ENCODE measurements around the gene ZNF750. TPM values are rescaled to one million over a fixed set of nuclear protein-coding genes. Genes with fewer than 3 reads are reported as not detected.

The ZNF750 gene
- total RNA-seq, 1 donor from 2014 or later, result 0.13 TPM

DNA sequence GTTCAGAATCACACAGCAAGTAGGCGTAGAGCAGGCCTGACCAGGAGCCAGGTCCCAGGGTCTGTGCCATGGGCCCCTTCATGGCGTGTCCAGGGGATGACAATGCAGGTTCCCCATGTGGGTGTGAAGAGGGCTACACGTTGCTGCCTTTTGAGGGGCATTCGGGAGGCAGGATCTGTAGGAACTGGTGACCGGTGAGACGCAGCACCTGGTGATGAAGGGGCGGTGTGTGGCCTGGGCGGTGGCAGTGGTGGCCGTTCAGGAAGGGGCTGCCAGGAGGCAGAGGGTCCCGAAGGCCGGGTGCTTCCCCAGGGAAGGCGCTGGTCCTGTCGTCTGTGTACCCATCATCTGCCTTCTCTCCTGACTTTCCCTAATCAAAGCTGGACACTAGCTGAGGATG lies 34.6 kb downstream of the ZNF750 start:
- ATAC-seq (ENCODE audit: poor library complexity), result no peak
- intact Hi-C loops (cut with DNase I), result no loop called here
- no peak for DNase-seq

DNA sequence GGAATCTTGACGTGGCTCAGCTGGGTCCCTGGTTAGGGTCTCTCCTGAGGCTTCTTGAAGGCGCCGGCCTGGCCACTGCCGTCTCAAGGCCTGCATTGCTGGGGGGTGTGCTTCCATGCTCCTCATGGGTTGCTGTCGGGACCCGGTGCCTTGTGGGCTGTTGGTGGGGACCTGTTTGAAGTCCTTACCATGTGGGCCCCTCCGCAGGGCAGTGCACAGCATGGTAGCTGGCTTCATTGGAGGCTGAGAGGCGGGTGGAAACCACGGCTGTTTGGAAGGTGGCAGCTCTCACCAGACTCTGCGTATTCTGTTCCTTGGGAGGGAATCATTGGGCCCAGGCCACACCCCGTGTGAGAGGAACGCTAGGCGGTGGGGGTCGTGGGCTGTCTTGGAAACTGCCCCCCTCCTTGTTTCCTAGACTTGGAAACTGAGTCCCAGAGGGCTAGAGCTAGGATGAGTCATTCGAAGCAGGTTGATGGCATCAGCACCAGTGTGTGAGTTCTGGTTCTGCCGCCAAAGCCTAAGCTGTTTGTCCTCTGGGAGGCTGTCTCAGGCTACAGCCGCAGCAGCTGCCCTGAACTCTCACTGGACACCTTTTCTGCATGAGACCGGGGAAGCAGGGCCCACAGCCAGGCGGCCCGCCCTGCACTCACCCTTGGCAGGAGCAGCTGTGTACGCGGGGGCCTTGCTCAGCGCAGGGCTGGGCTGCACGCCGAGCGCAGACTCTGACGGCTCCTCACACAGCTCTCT lies 35.2 kb downstream of the ZNF750 start:
- intact Hi-C loops (cut with DNase I), result no loop called here
- ATAC-seq (ENCODE audit: poor library complexity), result peak; percentile 90
- peak; percentile 91 for DNase-seq

DNA sequence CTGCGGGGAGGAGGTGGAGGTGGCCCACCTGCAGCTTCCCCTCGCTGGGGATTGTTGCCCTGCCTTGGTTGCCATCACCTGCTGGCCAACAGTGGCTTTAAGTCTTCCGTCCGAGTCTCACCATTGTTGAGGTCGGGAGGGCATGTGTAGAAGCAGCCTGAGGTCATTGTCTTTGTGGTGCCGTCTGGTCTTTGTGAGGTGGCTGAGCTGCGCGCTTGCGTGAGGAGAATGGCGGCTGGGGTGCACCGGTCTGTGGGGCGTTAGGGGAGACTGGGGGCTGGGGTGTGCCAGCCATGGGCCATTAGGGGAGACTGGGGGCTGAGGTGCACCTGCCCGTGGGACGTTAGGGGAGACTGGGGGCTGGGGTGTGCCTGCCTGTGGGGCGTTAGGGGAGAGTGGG lies 36.2 kb downstream of the ZNF750 start:
- DNase-seq (no peak), ATAC-seq (ENCODE audit: poor library complexity) (no peak)
- intact Hi-C loops (cut with DNase I), result no loop called here

DNA sequence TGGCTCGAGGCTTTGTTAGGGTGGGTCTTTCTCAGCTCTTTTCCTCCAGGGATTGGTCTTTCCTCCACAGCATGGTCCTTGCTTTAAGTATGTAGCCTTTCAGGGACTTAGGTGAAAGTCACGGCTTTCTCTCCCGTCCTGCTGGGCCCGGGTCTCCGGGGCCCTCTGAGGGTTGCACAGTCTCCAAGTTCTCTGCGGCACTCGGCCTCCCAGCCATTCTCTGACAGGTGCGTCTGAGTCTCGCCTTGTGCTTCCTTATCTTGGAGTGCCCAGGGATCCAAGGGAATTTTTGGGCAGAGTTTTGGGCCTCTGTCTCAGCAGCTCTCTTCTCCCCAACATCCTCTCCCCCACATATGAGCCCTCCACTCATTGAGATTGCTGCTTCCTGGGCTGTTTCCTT lies 36.6 kb downstream of the ZNF750 start:
- ATAC-seq (ENCODE audit: poor library complexity) (no peak), DNase-seq (no peak)
- intact Hi-C loops (cut with DNase I), result no loop called here

DNA sequence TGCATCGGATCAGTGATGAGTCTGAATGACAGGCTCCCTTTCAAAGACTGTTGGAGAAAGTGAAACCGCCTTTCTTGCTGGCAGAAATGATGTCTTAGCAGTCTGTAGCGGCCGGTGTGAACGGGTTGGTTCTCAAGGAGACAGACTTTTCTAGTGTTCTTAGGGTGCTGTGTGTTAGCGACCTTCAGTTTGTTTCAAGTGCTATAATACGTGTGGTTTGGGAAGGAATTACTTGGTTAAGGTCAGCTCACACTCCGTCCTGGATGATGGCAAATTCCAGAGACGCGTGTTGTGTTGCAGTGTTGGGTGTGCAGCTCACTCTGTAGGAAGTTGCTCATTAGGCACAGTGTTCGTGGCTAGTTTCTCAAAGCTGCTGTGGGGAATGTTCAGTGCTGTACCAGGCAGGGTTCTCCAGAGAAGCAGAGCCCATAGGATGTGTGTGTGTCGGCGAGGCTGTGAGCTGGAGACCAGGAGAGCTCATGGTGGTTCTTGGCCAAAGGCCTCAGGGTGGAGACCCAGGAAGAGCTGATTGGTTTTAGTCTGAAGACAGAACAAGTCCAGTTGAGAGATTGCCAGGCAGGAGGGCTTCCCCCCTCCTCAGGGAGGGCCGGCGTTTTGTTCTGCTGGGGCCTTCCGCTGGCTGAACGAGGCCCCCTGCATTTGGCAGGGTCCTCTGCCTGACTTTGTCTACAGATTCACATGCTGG lies 37.6 kb downstream of the ZNF750 start:
- no peak for ATAC-seq (ENCODE audit: poor library complexity)
- intact Hi-C loops (cut with DNase I), result no loop called here

DNA sequence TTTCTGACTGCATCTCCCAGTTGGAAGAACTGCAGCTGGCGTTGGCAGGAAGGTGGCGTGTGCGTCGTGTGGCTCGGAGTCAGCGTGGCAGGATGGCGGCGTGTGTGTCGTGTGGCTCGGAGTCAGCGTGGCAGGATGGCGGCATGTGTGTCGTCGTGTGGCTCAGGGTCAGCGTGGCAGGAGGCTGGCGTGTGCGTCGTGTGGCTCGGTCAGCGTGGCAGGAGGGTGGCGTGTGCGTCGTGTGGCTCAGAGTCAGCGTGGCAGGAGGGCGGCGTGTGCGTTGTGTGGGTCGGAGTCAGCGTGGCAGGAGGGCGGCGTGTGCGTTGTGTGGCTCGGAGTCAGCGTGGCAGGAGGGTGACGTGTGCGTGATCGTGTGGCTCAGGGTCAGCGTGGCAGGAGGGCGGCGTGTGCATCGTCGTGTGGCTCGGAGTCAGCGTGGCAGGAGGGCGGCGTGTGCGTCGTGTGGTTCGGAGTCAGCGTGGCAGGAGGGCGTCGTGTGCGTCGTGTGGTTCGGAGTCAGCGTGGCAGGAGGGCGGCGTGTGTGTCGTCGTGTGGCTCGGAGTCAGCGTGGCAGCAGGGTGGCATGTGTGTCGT lies 38.3 kb downstream of the ZNF750 start:
- intact Hi-C loops (cut with DNase I), result no loop called here
- DNase-seq (no peak), ATAC-seq (ENCODE audit: poor library complexity) (no peak)

More for the DNA sequence above, 37.6 kb downstream of the ZNF750 start:
- no peak for DNase-seq

DNA sequence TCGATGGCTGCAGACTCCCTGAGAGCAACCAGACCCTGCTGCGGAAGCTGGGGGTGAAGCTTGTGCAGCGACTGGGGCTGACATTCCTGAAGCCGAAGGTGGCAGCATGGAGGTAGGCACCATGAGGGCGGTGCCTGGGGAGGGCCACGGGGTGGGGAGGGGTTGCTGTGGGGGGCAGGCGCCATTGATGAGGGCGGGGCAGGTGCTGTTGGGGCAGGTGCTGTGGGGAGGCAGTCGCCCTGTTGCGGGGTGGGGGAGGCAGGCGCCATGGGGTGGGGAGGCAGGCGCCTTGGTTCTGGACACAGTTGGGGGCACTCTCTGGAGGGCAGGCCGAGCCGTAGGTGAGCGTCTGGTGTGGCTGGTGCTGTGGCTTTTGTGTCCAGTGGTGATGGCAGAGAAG lies 38.9 kb downstream of the ZNF750 start:
- DNase-seq (no peak), ATAC-seq (ENCODE audit: poor library complexity) (no peak)
- intact Hi-C loops (cut with DNase I), result no loop called here

DNA sequence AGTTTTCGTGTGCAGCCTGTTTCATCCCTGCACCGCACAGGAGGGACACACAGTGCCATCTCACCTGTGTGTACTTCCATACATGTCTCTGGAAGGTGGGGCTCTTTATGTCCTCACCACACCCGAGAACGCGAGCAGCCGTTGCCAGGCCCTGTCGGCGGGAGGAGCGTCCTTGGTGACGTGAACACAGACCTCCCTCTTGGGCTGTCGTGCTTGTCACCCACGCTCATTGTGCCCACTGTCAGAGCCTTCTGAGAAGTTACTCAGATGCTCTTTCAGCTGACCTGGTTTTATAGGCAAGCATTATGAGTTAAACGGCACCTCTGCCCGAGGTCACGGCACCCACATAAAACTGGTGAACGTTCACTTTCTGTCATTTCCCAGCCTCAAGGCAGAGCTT lies 40.2 kb downstream of the ZNF750 start:
- no peak for DNase-seq
- ATAC-seq (ENCODE audit: poor library complexity), result no peak
- intact Hi-C loops (cut with DNase I), result no loop called here

DNA sequence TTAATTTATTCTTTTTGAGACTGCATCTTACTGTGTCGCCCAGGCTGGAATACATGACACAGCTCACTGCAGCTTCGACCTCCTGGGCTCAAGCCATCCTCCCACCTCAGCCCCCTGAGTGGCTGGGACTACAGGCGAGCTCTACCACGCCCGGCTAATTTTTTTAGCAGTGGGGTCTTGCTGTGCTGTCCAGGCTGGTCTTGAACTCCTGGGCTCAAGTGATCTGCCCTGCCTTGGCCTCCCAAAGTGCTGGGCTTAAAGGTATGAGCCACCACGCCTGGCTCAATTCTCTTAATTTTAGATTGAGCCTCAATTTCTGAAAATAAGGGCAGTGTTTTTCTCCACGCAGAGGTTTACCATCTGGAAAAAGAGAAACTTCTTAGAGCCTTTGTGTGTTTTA lies 41.1 kb downstream of the ZNF750 start:
- intact Hi-C loops (cut with DNase I), result no loop called here
- DNase-seq (no peak), ATAC-seq (ENCODE audit: poor library complexity) (no peak)

DNA sequence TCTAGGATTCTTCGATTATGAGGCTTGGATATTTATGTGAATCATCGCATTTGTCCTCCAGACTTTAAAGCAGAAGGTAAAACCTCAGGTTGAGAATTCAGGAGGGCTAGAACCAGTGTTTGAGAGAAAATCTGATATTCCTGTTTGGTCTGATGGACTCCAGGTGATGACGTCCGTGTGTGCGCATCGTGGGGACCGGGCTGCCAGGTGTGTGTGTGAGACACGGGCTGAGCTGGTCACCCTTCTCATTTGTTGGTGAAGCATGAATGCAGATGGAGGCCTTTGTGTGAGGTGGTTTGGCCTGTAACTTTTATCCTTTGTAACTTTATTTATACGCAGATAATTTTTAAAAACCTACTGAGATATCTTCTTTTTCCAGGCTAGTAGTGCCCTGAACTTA lies 42.8 kb downstream of the ZNF750 start:
- intact Hi-C loops (cut with DNase I), result no loop called here
- DNase-seq, result no peak
- no peak for ATAC-seq (ENCODE audit: poor library complexity)

DNA sequence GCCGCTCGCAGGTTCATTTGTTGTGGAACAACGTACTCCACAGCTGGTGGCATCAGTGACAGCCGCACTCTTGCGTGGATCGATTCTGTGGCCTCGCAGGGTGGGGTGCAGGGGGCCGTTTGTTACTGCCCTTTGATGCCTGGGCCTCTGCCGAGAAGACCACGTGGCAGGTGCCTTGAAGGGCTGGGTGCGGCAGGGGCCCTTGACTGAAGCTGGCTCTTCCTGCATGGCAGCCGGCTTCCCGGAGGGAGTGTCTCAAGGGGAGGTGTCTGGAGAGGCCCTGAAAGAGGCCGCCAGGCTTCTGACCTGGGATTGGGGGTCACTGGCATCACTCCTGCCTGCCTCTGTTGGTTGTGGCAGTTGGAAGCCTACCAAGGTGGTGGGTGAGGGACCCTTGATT lies 44.2 kb downstream of the ZNF750 start:
- no peak for ATAC-seq (ENCODE audit: poor library complexity)
- intact Hi-C loops (cut with DNase I), result no loop called here
- no peak for DNase-seq

DNA sequence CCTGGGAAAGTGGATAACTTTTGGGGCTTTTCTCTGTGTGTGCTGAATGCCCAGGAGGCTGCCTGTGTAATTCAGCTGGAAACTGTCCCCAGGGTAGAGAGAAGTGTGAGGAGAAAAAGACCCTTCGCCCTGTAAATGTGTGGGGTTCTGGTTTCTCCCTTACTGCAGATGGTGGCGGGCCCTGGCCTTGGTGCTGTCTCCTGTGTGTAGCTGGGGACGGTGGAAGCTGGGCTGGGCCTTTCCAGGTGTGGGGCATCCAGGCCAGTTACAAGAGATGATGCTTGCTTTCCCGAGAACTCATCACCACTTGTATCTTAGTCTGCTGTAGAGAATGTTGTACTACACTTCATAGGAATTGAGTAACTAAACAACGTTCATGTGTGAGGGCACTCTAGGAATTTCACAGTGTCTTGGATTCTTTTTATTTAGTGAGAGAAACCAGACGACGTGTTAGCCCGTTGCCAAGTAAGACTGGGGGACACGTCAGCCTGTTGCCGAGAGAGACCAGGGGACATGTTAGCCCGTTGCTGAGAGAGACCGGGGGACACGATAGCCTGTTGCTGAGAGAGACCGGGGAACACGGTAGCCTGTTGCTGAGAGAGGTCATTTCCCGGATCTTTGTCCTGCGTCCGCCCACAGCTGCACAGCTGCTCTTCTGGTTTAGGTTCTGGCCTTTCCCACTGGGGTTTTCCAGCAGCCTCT lies 44.9 kb downstream of the ZNF750 start:
- ATAC-seq (ENCODE audit: poor library complexity) (peak; percentile 69), DNase-seq (no peak)
- intact Hi-C loops (cut with DNase I), result no loop called here

DNA sequence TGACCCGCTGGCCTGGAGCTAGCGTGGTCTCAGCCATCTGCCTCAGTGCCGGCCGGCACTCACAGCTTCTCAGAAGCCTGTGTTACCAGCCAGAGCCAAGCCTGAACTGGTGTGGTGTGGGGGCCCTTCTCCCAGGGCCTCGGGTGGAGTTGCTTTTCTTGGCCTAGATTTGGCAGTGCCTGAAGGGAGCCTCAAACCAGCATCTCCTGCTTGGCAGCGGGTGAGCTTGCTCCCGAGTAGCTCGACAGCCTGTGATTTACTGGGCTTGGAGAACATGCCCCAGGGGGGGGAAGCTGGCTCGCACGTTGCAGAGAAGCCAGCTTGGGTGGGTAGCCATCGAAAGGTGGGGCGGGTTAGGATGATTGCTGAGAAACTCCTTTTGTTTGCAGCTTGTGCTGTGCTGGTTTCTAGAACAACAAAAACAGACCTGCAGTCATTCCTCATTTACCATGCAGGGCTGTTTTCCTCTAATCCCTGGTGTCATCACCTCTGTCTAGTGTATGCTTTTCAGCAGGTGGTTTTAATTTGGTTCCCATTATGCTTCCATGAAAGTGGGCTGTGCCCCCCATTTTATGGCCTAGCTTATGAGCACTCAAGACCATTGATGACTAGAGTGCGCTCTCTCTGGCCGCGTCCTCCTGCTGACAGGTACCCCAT lies 45.7 kb downstream of the ZNF750 start:
- ATAC-seq (ENCODE audit: poor library complexity) (no peak), DNase-seq (no peak)

DNA sequence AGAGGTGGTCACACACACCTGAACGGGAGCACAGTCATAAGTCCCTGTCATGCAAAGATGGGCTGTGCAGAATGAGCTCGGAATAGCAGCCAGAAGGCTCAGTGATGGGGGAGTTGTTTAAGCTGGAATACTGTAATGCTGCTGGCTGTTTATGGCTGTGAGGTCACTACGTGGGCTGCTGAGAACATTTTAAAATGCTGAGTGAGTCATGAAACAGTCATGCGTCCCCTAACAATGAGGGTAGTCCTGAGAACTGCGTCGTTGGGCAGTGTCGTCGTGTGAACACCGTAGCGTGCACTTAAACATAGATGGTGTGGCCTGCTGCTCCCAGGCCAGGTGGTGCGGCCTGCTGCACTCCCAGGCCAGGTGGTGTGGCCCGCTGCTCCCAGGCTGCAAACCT lies 48.3 kb downstream of the ZNF750 start:
- ATAC-seq (ENCODE audit: poor library complexity), result no peak
- no peak for DNase-seq

More for the DNA sequence above, 45.7 kb downstream of the ZNF750 start:
- intact Hi-C loops (cut with DNase I), result no loop called here

DNA sequence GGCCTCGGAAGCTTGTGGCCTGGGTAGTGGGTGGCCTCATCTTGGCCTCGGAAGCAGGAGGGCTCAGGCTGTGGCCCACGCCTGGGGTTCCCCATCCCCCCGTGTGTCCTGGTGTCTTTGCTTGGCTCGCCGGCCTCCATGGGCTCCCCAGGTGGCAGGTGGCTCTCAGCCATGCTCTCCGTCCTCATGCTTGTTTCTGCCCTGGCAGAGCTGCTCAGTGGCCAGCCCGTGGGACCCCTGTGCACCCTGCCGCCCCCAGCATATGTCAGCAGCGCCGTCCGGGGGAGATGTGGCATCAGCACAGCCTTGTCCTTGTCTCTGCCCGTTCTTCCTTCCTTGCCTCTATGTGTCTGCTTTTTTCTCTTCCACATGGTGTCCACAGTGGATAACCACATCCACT lies 49.4 kb downstream of the ZNF750 start:
- ATAC-seq (ENCODE audit: poor library complexity) (no peak), DNase-seq (no peak)
- intact Hi-C loops (cut with DNase I), result no loop called here

More for the DNA sequence above, 48.3 kb downstream of the ZNF750 start:
- intact Hi-C loops (cut with DNase I), result no loop called here

DNA sequence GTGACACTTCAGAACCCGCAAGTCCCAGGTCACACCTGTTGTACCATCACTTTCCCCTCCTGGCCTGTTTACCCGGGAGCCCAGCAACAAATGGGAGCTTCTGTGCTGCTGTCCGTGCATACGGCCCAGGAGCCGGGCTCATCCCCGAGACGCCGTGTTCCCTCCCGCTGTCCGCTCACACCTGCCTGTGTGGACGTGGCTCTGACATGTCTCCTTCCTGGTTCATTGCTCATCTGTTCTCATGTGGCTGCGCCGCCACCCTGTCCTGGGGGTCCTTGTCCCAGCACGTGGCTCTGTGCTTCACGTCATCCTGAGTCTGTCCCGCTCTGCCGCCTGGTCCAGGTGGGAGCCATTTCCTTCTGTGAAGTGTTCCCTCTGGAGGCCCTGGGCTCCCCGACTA lies 50.0 kb downstream of the ZNF750 start:
- intact Hi-C loops (cut with DNase I), result no loop called here
- no peak for ATAC-seq (ENCODE audit: poor library complexity)

DNA sequence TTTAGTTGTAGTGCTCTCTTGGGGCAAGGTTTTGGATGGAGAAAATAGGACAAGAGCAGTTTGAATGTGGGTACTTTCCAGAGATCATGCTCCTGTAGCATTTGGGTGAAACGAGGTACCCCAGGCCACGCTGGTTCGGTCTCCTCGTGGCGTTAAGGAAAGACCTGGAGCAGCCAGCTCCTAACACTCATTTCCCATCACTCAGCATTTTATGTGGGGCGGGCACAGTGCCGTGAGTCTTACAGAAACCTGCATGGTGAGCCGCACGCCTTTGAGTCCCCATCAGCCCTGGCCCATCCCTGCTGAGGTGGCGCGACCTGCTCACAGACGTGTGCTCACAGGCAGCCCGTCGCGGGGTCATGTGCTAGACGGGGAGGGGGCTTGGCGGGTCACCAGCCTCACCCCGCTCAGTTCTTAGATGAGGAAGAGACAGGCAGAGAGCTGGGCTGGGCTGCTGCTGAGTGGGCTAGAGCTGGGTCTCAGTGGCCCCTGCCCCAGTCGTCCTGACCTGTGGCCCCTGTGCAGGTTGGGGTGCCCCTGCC lies 50.7 kb downstream of the ZNF750 start:
- no peak for DNase-seq
- intact Hi-C loops (cut with DNase I), result no loop called here
- ATAC-seq (ENCODE audit: poor library complexity), result no peak

More for the DNA sequence above, 50.0 kb downstream of the ZNF750 start:
- DNase-seq, result no peak

DNA sequence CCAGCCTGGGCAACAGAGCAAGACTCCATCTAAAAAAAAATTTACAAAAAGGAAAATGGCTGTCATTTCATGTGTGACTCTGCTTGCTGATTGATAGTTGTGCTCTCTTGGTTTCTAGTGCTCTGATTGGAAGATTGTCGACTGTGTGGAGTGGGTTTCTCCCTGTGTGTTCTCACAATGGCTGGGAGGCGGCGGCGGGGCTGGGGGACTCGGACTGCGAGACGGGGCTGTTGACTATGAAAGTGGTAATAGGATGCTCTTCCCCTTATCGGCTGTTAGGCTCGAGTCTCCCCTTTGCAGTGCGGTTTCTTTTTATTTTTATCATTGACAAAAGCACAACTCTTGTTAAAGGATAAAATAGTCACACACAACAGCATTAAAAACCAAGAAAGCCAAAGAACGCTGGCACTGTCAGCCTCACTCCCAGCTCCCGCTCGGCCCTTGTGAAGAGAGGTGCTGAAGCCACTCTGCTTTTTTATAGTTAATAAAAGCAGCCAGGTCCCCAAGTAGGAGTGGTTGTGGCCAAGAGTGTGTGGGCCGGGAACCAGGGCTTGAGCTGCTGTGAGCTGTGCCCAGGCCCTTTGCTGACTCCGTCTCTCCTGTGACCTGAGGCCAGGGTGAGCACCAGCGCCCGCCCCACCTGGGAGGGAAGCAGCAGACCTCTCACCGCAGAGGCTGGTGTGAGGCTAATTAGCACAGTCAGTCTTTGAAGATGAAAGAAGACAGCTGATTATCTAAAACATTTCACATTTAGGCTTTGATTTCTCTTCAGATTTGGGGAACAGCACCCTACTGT lies 51.4 kb downstream of the ZNF750 start:
- peak; percentile 60 for ATAC-seq (ENCODE audit: poor library complexity)
- DNase-seq, result no peak
- intact Hi-C loops (cut with DNase I), result no loop called here
